ENCODE measurements around the gene TMCO6.
"Not testable (repeated sequence)": the region's sequence is repeated elsewhere in the genome, so short reads cannot be mapped to it uniquely, and the experiment has no call there.

The TMCO6 gene

DNA sequence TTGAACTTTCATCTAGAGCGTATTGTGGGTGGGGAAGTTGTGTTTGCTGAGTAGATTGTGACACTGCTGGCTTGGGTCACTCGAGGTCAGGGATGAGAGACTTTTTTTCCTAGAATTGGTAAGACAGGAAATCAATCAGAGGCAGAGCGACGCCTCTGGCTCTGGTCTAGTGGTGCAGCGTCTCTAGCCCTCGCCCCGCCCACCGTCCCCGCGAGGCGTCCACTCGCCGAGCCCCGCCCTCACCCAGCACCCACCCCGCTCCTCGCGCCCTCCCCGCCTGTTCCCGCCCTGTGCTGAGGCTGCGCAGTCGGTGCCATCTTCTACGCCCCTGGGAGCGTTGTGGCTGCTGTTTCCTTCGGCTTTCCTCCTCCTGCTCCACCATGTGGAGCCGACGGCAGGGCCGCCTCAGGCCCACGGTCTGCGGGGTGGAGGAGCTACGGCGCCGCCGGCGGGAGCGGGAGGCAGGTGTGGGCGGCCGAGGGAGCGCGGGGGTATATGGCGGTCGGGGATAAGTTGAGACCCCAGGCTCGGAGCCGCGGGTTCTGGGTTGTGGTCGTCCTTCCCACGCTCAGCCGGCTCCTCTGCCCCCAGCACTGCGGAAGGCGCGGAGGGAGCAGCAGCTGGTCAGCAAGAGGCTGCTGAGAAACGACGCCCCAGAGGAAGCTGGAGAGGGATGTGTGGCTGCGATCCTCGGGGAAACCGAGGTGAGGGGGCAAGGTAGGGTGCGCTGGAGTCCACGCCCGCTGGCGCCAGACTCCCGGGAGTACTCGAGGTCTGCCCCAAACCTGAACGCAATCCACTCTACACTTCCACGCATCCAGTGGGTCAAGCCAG is at the start of gene TMCO6:
Gene TMCO6 (plus strand): TSS at position 304 of the 834 bp plus-strand sequence. CDS start 77 bp downstream, at position 381.
- H3K4me1 Mint-ChIP-seq = peaks cover 43% of the 10 kb centered on the region
- H3K36me3 Mint-ChIP-seq = peaks cover 32% of the 10 kb centered on the region
- H3K27me3 Mint-ChIP-seq = no peaks in the 10 kb centered on the region
- no peaks in the 10 kb centered on the region for H3K9me3 Mint-ChIP-seq
- peak within 1 kb of the TSS; percentile 90 for H3K27ac Mint-ChIP-seq
- H3K4me3 Mint-ChIP-seq = peak within 1 kb of the TSS; percentile 87
- ATAC-seq = peak; percentile 96

DNA sequence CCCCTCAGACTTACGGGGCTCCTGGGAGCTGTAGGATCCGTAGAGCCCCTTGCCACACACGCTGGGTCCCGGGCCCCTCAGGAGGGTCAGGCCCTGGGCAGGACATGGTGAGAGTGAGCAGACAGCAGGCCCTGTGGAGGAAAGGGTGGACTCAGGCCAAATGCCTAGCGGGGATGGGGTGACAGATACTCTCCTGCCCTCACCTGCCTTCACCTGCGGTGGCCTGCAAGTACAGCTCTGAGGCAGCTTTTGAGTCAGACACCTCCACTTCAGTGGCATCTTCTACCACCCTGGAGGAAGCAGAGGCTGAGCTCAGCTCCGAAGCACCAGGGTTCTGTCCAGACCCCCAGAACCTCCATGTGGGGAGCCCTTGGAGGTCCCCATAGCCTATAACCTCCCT is 48.4 kb upstream of the TMCO6 start:
- no peaks in the 10 kb centered on the region for H3K36me3 Mint-ChIP-seq
- H3K4me1 Mint-ChIP-seq = no peaks in the 10 kb centered on the region
- no peak overlapping the region for H3K27ac Mint-ChIP-seq
- no peaks in the 10 kb centered on the region for H3K9me3 Mint-ChIP-seq
- ATAC-seq = no peak
- H3K27me3 Mint-ChIP-seq = peaks cover 16% of the 10 kb centered on the region
- H3K4me3 Mint-ChIP-seq = no peak overlapping the region

DNA sequence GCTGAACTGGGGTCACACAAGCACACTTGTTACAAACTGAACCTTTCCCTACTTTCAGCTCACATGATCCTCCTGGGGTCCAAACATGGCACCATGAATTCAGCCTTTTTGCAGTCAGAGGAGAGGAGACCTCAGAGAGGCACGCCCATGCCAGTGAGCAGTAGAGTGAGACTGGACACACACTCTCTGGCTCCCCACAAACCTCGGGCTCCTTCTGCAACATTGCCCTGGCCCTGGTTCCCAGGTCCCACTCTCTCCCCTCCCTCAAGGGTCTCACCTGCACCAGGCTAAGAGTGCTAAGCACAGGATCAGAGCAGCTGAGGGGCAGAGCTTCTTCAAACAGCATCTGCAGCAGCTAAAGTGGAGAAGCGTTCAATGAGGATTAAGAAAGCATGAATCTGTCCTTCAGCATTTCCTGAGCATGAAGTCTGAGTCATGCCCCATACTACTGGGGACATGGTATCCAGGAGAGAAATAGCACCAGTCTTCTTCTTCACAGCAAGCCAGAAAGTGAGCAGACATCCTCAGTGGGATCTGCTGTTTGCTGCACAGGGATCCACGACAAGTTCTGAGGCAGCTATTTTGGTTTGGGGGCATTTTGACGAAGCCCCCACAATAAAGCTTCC is 47.4 kb upstream of the TMCO6 start:
- Mint-ChIP-seq H3K27ac (no peak overlapping the region), H3K4me1 (no peaks in the 10 kb centered on the region), H3K9me3 (no peaks in the 10 kb centered on the region), H3K4me3 (no peak overlapping the region), H3K36me3 (no peaks in the 10 kb centered on the region), H3K27me3 (peaks cover 17% of the 10 kb centered on the region)
- peak; percentile 40 for ATAC-seq

DNA sequence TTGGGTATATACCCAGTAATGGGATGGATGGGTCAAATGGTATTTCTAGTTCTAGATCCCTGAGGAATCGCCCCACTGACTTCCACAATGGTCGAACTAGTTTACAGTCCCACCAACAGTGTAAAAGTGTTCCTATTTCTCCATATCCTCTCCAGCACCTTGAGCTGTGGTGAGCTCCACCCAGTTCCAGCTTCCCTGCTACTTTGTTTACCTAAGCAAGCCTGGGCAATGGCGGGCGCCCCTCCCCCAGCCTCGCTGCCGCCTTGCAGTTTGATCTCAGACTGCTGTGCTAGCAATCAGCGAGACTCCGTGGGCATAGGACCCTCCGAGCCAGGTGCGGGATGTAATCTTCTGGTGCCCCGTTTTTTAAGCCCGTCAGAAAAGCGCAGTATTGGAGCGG is 46.2 kb upstream of the TMCO6 start:
- not testable (repeated sequence) for H3K36me3 Mint-ChIP-seq, H3K4me1 Mint-ChIP-seq, H3K27ac Mint-ChIP-seq, ATAC-seq, H3K4me3 Mint-ChIP-seq, H3K9me3 Mint-ChIP-seq
- peaks cover 17% of the 10 kb centered on the region for H3K27me3 Mint-ChIP-seq

DNA sequence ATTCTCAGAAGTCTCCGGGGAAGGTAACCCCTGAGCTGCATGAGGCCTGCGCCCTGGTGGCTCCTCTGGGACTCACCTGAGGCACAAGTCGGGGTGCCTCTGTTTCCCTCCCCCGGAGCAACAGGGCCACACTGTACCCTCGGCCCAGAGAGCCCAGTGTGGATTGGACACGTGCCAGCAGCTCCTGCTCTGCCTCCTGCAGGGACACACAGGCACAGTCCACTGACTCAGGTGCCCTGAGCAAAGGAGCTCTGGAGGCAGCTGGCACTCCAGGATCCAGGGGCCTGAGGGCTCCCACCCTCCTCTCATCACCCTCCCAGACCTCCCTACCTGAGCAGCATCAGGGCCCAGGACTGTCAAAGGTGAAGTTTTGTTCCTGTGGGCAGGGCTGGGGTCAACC is 45.1 kb upstream of the TMCO6 start:
- Mint-ChIP-seq H3K36me3 (no peaks in the 10 kb centered on the region), H3K27me3 (peaks cover 17% of the 10 kb centered on the region), H3K4me1 (no peaks in the 10 kb centered on the region), H3K9me3 (no peaks in the 10 kb centered on the region), H3K4me3 (no peak overlapping the region), H3K27ac (no peak overlapping the region)
- ATAC-seq = no peak

DNA sequence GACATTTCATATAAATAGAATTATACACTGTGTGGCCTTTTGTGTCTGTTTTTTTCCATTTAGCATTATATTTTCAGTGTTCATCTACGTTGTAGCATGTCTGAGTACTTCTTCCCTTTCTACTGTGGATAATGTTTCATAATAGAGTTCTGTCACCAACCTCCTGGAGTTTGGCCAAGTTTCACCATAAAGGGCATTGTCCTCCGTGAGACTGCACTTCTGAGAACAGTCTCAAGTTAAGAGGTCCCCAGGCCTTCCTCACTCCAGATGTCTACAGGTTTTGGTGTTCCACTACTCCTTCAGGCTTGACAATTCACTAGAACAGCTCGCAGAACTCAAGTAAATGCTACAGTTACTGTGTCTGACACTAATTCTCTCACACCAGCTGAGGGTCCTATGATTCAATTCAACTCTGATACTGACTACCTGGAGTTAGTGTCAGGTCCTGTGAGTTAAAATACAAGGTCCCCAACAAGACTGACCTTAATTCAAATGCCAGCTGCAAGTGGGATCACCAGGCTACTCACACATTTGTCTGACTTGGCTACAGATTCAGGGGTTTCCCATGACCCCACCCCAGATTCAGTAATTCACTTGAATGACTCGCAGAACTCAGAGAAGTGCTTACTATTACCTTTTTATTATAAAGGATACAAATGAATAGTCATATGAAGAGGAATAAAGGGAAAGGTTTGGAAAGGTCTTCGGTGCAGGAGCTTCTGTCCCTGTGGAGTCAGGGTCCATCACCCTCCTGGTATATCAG is 43.5 kb upstream of the TMCO6 start:
- Mint-ChIP-seq H3K36me3 (no peaks in the 10 kb centered on the region), H3K4me3 (no peak overlapping the region), H3K4me1 (no peaks in the 10 kb centered on the region), H3K27me3 (peaks cover 17% of the 10 kb centered on the region), H3K27ac (no peak overlapping the region), H3K9me3 (no peaks in the 10 kb centered on the region)
- peak; percentile 51 for ATAC-seq

DNA sequence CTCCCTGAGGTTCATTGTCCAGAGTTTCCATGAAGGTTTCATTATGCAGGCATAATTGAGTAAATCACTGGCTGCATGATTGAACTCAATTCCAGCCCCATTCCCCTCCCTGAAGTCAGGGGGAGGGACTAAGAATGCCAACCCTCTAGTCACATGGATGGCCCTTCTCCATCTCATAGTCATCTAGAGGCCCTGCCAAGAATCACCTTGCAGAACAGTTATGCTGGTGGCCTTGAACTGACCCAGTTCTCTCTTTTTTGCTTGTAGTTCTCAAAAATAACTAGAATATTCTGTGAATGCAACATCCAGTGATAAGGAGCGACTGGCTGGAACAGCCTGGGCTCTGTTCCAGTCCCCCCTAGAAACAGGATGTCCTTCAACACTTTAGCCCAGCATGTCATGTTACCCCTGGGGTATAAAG is 42.9 kb upstream of the TMCO6 start:
- Mint-ChIP-seq H3K4me1 (no peaks in the 10 kb centered on the region), H3K9me3 (no peaks in the 10 kb centered on the region), H3K27me3 (peaks cover 17% of the 10 kb centered on the region), H3K36me3 (no peaks in the 10 kb centered on the region), H3K27ac (no peak overlapping the region), H3K4me3 (no peak overlapping the region)
- no peak for ATAC-seq

DNA sequence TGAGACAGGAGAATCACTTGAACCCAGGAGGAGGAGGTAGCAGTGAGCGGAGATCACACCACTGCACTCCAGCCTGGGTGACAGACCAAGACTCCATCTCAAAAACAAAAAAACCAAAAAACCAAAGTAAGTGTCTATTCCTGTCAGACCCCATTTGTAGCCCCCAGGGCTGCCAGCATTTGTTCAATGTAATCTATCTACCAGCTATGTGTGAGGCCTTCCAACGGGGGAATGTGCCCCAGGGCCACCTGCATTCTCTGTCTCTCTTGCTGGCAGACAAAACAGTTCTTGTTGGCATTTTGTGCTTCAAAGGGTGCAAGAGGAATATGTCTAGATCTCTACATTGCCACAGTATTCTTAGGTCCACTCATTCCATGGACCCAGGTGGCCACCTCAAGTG is 40.4 kb upstream of the TMCO6 start:
- no peaks in the 10 kb centered on the region for H3K9me3 Mint-ChIP-seq
- H3K4me1 Mint-ChIP-seq = no peaks in the 10 kb centered on the region
- ATAC-seq = no peak
- no peak overlapping the region for H3K27ac Mint-ChIP-seq
- no peak overlapping the region for H3K4me3 Mint-ChIP-seq
- H3K36me3 Mint-ChIP-seq = no peaks in the 10 kb centered on the region
- H3K27me3 Mint-ChIP-seq = peaks cover 17% of the 10 kb centered on the region

DNA sequence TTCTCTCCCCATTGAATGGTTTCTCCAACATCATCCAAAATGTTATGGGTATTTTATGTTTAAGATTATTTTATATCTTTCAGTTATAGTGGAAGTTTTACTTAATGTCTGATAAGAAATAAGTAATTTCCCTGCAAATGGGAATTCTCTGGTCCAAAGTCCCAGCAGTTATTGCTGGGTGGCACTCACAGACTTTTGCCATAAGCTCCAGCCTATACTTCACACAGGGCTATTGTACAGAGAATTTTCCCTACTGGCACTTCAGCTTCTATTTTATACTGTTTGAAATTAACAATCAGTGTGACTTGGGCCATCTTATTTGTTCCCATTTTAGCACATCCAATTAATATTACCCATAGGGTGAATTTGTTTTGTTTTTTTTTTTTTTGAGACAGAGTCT is 39.2 kb upstream of the TMCO6 start:
- H3K4me3 Mint-ChIP-seq = no peak overlapping the region
- peaks cover 9% of the 10 kb centered on the region for H3K27me3 Mint-ChIP-seq
- H3K4me1 Mint-ChIP-seq = no peaks in the 10 kb centered on the region
- ATAC-seq = no peak
- H3K36me3 Mint-ChIP-seq = no peaks in the 10 kb centered on the region
- H3K27ac Mint-ChIP-seq = no peak overlapping the region
- no peaks in the 10 kb centered on the region for H3K9me3 Mint-ChIP-seq

DNA sequence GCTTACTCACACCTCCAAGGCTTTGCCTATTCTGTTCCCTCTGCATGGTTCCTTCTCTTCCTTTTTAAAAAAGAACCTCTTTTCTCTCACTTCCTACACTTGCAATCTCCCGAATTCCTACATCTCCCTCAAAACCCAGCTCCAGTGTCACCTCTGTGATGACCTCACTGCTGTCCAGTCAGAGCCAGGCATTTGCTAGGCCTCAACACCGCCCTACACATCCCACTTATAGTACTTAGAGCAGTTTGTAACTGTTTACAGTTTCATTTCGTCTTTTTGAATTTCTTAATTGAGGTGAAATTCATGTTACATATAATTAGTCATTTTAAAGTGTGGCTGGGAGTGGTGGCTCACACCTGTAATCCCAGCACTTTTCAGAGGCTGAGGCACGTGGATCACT is 37.1 kb upstream of the TMCO6 start:
- Mint-ChIP-seq H3K27ac (no peak overlapping the region), H3K27me3 (no peaks in the 10 kb centered on the region), H3K36me3 (no peaks in the 10 kb centered on the region), H3K4me1 (no peaks in the 10 kb centered on the region), H3K9me3 (no peaks in the 10 kb centered on the region), H3K4me3 (no peak overlapping the region)
- ATAC-seq = no peak

DNA sequence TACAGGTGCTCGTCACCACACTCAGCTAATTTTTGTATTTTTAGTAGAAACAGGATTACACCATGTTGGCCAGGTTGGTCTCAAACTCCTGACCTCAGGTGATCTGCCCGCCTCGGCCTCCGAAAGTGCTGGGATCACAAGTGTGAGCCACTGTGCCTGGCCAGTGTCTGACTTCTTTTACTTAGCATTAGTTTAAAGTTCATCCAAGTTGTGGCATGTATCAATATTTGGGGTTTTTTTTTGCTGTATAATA is 35.9 kb upstream of the TMCO6 start:
- H3K9me3 Mint-ChIP-seq, H3K4me3 Mint-ChIP-seq, ATAC-seq, H3K27ac Mint-ChIP-seq, H3K27me3 Mint-ChIP-seq, H3K4me1 Mint-ChIP-seq, H3K36me3 Mint-ChIP-seq: not testable (repeated sequence)

DNA sequence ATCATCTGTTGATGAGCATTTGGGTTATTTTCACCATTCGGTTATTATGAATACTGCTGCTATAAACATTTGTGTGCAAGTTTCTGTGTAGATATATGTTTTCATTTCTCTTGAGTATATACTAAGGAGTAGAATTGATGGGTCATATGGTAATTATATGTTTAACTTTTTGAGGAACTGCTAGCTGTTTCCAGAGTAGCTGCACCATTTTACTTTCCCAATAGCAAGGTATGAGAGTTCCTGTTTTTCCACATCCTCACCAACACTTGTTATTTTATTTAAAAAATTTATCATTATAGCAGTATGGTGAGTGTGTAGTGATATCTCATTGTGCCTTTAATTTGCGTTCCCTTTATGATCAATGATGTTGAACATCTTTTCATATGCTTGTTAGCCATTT is 35.5 kb upstream of the TMCO6 start:
- Mint-ChIP-seq H3K36me3 (no peaks in the 10 kb centered on the region), H3K27me3 (no peaks in the 10 kb centered on the region), H3K4me1 (no peaks in the 10 kb centered on the region), H3K27ac (no peak overlapping the region), H3K4me3 (no peak overlapping the region), H3K9me3 (no peaks in the 10 kb centered on the region)
- no peak for ATAC-seq

DNA sequence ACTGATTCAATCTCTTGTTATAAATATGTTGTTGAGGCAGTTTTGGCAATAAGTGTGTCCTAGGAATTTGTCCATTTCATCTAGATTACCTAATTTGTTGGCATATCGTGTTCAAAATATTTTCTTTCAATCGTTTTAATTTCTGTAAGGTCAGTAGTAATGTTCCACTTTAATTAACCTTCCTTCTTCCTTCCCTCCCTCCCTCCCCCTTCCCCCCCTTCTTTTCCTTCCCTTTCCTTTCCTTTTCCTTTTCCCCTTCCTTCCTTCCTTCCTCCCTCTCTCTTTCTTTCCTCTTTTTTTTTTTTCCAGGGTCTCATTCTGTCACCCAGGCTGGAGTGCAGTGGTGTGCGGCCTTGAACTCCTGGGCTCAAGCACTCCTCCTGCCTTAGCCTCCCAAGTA is 33.4 kb upstream of the TMCO6 start:
- no peaks in the 10 kb centered on the region for H3K9me3 Mint-ChIP-seq
- H3K4me3 Mint-ChIP-seq = no peak overlapping the region
- H3K4me1 Mint-ChIP-seq = no peaks in the 10 kb centered on the region
- H3K36me3 Mint-ChIP-seq = no peaks in the 10 kb centered on the region
- H3K27ac Mint-ChIP-seq = no peak overlapping the region
- ATAC-seq = no peak
- no peaks in the 10 kb centered on the region for H3K27me3 Mint-ChIP-seq

DNA sequence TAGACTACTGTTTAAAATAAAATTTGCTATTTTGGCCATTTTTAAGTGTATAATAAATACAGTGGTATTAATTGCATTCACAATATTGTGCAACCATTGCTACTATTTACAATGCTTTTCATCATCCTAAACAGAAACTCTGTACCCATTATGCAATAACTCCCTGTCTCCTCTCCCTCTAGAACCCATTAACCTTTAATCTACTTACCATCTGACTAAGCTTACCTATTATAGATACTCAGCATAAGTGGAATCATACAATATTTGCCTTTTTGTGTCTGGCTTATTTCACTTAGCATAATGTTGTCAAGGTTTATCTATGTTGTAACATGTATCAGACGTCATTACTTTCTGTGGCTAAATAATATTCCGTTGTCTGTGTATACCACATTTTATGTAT is 32.2 kb upstream of the TMCO6 start:
- no peak overlapping the region for H3K27ac Mint-ChIP-seq
- H3K4me3 Mint-ChIP-seq = no peak overlapping the region

DNA sequence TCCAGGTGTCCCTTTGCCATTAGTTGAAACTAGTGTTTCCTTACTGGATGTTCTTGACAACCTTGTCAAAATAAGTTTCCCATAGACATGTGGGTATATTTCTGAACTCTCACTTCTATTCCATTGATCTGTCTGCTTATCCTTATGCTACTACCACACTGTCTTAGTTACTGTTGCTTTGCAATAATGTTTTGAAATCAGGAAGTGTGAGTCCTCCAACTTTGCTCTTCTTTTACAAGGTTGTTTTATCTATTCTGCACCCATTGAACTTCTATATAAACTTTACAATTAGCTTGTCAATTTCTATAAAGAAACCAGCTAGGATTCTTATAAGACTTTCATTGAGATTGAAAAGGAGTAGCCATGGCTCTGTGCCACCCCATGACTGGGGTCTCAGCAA is 30.5 kb upstream of the TMCO6 start:
- H3K36me3 Mint-ChIP-seq = no peaks in the 10 kb centered on the region
- H3K27ac Mint-ChIP-seq = no peak overlapping the region
- no peak overlapping the region for H3K4me3 Mint-ChIP-seq
- H3K9me3 Mint-ChIP-seq = no peaks in the 10 kb centered on the region
- H3K4me1 Mint-ChIP-seq = peaks cover 17% of the 10 kb centered on the region
- H3K27me3 Mint-ChIP-seq = no peaks in the 10 kb centered on the region
- ATAC-seq = no peak

More for the DNA sequence above, 32.2 kb upstream of the TMCO6 start:
- no peak for ATAC-seq
- no peaks in the 10 kb centered on the region for H3K36me3 Mint-ChIP-seq
- peaks cover 8% of the 10 kb centered on the region for H3K4me1 Mint-ChIP-seq
- no peaks in the 10 kb centered on the region for H3K9me3 Mint-ChIP-seq
- H3K27me3 Mint-ChIP-seq = no peaks in the 10 kb centered on the region

DNA sequence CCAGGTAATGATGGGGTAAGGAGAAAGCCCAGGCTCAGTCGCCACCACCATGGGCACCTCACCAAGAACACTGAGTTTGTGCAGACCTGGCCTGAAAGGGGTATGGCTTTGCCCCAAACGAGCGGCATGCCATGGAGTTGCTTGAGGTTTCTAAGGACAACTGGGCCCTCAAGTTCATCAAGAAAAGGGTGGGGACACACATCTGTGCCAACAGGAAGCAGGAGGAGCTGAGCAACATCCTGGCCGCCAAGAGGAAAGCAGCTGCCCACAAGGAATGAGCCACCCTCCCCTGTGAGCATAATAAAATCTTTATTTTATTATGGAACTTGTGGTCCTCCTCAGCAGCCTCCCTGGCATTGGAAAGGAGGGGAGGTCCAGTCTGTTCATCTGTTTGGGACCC is 30.1 kb upstream of the TMCO6 start:
- H3K27ac Mint-ChIP-seq = no peak overlapping the region
- no peaks in the 10 kb centered on the region for H3K27me3 Mint-ChIP-seq
- ATAC-seq = no peak
- no peaks in the 10 kb centered on the region for H3K9me3 Mint-ChIP-seq
- H3K4me3 Mint-ChIP-seq = no peak overlapping the region
- H3K36me3 Mint-ChIP-seq = no peaks in the 10 kb centered on the region
- H3K4me1 Mint-ChIP-seq = peaks cover 17% of the 10 kb centered on the region

All from stimulated activated memory B cell treated with anti-CD40 and anti-IgM and Interleukin-4, amounts not matched to agents 10 μg/mL and 1 μg/mL and 100 μg/mL, for 72 hours (primary cell).